NB4 (cell line): Measurements from ENCODE around the gene PDE4B.

ENCODE experiments used
- MYC ChIP-seq: IDR thresholded peaks from 2 replicates; pipeline ENCODE4 v1.6.1; 2011; ENCODE audit warnings: low read depth, low read length
- POLR2A ChIP-seq: IDR thresholded peaks from 2 replicates; pipeline ENCODE4 v1.6.1; 2011; ENCODE audit warnings: mild to moderate bottlenecking; ENCODE audit not compliant: insufficient read length; ENCODE audit errors: extremely low read depth
- TF ChIP-seq, protein P1 (sequence below): IDR thresholded peaks from one replicate; pipeline ENCODE4 v1.5.1; 2012; ENCODE audit warnings: low read depth, low read length

DNA sequence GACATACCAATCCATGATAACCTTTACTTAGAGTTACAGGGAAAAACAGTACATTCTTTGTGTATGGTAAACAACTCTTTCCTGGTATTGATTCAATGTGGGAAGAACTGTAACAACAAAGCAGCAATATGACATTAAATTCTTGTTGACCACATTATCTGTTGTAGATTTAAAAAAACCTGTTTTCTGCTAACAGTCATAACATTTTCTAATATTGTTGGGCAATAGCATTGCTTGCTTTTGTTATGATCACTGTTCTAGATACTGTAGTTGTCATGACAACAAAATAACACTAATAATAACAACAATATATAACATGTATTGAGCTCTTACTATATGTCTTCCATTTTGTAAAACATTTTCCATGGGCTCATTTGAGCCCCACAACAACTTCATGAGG is 54.2 kb downstream of the PDE4B start:
- TF ChIP-seq, protein P1, sequence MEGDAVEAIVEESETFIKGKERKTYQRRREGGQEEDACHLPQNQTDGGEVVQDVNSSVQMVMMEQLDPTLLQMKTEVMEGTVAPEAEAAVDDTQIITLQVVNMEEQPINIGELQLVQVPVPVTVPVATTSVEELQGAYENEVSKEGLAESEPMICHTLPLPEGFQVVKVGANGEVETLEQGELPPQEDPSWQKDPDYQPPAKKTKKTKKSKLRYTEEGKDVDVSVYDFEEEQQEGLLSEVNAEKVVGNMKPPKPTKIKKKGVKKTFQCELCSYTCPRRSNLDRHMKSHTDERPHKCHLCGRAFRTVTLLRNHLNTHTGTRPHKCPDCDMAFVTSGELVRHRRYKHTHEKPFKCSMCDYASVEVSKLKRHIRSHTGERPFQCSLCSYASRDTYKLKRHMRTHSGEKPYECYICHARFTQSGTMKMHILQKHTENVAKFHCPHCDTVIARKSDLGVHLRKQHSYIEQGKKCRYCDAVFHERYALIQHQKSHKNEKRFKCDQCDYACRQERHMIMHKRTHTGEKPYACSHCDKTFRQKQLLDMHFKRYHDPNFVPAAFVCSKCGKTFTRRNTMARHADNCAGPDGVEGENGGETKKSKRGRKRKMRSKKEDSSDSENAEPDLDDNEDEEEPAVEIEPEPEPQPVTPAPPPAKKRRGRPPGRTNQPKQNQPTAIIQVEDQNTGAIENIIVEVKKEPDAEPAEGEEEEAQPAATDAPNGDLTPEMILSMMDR, result no peak
- TF ChIP-seq MYC (no peak), POLR2A (no peak)
